Epithelial cell of prostate (primary cell): Measurements from ENCODE around the gene ADAMTSL3.

Experiments
- DNase-seq: peaks from one replicate; pipeline ENCODE4 v3.0.0-alpha.2; 2011; ENCODE audit warnings: low read depth, low spot score
- H3K27ac ChIP-seq: fragments of 450-650 bp; 2 replicates; pipeline ENCODE4 v1.5.1; 2017; ENCODE audit warnings: mild to moderate bottlenecking

Gene ADAMTSL3, protein sequence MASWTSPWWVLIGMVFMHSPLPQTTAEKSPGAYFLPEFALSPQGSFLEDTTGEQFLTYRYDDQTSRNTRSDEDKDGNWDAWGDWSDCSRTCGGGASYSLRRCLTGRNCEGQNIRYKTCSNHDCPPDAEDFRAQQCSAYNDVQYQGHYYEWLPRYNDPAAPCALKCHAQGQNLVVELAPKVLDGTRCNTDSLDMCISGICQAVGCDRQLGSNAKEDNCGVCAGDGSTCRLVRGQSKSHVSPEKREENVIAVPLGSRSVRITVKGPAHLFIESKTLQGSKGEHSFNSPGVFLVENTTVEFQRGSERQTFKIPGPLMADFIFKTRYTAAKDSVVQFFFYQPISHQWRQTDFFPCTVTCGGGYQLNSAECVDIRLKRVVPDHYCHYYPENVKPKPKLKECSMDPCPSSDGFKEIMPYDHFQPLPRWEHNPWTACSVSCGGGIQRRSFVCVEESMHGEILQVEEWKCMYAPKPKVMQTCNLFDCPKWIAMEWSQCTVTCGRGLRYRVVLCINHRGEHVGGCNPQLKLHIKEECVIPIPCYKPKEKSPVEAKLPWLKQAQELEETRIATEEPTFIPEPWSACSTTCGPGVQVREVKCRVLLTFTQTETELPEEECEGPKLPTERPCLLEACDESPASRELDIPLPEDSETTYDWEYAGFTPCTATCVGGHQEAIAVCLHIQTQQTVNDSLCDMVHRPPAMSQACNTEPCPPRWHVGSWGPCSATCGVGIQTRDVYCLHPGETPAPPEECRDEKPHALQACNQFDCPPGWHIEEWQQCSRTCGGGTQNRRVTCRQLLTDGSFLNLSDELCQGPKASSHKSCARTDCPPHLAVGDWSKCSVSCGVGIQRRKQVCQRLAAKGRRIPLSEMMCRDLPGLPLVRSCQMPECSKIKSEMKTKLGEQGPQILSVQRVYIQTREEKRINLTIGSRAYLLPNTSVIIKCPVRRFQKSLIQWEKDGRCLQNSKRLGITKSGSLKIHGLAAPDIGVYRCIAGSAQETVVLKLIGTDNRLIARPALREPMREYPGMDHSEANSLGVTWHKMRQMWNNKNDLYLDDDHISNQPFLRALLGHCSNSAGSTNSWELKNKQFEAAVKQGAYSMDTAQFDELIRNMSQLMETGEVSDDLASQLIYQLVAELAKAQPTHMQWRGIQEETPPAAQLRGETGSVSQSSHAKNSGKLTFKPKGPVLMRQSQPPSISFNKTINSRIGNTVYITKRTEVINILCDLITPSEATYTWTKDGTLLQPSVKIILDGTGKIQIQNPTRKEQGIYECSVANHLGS (N-terminal part only)

DNA sequence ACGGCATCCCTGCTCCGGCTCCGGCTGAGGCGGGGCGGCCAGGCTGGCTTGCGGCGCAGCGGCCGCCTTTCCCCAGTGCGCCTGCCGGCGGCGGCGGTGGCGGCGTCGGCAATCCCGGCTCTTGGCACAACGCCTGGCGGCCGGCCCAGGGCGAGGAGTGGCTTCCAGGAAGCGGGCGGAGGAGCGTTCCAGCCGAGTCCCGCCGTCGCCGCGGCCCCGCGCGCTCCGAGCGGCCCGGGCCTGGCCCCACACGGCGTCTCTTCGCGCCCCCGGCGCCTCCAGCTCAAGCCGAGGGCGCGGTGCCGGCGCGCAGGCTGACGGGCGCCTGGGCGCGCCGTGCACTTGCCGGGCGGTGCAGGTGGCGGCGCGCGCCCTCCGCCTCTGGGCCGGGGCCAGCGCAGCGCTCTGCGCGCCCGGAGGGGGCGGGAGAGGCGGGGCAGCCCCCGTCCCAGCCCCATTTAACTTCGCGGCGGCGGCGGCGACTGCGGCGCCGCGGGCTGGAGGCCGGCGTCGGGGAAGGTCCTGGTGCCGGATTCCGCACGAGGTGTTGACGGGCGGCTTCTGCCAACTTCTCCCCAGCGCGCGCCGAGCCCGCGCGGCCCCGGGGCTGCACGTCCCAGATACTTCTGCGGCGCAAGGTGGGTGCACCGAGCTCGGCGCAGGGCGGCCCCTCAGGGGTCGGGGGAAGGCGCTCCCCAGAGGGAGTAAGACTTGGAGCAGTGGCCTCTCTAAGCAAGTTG, at the start of gene ADAMTSL3:
Gene ADAMTSL3, plus strand, starts transcription at position 485 of the 740 bp plus-strand sequence. CDS start 1,639 bp downstream, outside the sequence.
- H3K27ac ChIP-seq = no peak within 1 kb of the TSS
- no peak for DNase-seq

DNA sequence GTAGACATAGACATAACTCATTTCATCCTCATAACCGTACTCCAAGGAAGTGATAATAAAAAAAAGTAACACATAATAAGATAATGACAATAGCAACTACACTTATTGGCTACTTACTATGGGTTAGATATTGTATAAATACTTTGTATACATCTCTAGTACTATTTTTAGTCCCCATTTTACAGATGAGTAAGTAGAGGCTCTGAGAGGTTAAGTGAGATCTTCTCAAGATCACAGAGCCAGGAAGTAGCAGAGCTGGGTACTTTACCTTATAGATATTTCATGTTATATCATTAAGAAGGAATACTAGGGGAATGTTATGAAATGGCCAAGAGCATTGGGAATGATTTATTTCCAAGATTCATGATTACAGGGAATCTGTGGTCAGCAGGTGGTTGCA, 49.4 kb upstream of the ADAMTSL3 start:
- no peak for DNase-seq
- H3K27ac ChIP-seq = no peak overlapping the region

DNA sequence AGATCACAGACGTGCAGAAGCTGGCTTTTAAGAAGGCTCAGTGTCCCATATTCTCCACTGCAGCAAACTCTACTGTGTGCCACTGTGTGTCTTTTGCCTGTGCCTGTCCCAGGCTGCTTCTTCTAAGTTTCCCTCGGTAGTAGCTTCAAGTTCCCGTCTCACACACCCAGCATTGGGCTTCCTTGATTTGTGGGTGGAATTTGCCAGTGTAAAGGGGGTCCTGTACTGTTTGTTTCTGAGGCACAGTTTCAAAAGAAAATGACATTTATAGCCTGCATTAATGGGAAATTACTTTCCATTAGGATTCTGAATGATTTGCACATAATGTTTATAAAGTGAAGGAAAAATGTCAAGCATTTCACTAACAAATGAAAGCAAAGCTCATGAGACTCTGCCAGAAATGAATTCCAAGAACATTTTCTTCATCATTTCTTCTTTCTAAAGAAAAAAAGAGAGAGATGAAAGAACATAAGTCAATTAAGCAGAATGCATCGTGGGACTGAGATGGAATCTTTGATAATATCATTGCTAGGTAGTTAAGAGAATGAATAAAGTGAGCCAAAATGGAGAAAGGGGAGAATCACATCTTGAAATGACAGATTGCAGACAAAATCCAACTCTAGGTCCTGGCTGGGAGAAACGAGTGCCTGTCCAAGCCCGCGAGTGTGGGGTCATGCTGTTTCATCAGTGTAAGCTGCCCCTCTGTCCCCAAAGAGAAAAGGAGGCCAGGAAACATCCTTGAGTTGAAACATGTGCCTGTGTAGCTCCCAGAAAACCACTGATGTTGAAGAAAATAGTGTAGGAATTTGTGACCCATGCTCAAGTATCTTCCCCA, 48.6 kb upstream of the ADAMTSL3 start:
- H3K27ac ChIP-seq = no peak overlapping the region
- no peak for DNase-seq

DNA sequence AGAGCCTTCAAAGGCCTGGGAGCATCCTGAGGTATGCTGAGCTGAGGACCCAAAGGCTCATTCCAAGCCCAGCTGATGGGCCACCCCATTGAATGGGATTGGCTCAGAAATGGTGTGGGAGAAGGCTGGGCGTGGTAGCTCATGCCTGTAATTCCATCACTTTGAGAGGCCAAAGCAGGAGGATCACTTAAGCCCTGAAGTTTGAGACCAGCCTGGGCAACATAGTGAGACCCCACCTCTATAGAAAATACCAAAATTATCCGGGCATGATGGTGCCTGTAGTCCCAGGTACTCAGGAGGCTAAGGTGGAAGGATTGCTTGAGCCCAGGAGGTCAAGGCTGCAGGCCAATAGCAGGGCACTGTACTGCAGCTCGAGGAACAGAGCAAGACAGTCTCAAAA, 43.8 kb upstream of the ADAMTSL3 start:
- no peak for DNase-seq

DNA sequence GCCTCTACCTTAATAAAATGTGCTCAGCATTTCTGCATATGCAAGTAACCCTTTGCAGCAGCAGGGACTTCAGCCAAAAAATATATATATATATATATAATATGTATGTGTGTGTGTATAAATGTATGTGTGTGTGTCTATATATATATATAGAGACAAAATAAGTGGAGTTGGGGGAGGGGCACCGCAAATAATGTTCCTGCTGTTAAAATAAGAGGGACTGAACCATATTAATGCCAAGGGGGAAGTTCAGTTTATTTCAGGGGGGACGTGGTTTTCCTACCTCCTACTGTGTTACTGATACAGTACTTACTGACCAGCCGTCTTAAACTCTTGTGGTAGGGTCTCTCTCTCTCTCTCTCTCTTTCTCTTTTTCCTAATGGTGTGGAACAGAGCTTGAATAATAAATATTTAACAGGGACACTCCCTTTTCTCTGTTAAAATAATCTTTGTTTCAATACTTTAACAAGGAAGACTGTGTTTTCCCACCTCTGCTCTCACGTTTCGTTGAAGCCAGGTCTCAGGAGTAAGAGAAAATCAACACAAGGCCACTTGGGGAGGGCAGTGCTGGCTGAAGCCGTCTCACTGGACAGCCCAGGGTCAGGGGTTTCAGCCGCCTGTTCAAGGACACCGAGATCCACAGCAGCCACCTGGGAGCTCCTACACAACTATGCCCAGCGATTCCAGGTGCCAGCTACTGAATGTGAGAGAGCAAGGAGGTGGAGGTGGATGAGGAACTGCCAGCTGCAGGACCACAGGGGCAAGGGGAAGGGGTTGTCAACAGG, 42.8 kb upstream of the ADAMTSL3 start:
- H3K27ac ChIP-seq = no peak overlapping the region
- DNase-seq = no peak

More for the DNA sequence above, 43.8 kb upstream of the ADAMTSL3 start:
- no peak overlapping the region for H3K27ac ChIP-seq

DNA sequence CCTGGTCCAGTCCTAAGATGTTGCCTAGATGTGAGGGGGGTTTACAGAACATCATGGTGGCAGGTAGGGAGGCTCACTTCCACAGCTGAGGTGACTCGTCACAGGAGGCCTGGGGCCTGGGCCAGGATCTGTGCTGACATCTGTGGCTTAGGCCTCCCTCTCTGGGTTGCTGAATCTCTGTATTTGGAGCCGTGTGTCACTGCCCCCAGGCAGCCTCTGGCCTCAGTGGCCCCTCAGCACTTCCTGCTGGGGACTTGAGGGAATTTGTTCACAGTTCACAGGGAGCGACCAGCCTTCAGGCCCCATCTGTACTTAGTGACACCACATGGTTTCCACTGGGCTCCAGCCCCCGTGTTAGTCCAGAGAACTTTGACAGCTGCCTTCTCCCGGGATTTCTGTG, 41.7 kb upstream of the ADAMTSL3 start:
- no peak for DNase-seq
- H3K27ac ChIP-seq = no peak overlapping the region

DNA sequence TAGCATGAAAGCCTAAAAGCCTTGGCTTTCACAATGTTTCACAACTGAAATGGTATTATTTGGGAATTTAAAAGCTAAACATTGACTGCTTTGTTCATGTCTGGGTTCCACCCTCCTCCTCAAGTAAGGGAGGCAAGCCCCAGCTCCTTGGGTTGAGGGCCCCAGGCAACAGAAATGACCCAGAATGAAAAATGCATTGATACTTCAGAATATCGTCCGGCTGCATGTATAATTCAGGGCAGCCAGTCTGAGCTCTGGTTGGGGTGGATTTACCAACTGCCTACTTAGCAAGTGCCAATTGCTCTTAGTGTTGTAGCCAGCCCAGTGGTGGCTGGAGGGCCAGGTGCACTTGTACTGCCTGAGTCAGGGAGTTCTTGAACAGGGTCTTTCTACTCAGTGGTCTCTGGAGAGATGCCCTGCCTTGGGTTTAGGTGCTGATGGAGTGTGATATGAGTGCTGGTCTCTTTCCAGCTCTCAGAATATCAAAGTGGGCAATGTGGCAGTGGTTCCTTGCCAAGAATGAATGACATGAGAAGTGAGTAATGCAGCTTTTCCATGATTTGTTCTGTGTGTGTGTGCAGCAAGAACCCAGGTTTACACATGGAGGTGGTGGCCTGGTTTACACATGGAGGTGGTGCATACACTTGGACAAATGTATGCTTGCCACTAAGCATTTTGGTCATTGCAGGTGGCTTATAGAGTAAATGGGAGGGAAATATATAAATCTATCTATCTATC, 40.9 kb upstream of the ADAMTSL3 start:
- DNase-seq = no peak
- H3K27ac ChIP-seq = no peak overlapping the region

DNA sequence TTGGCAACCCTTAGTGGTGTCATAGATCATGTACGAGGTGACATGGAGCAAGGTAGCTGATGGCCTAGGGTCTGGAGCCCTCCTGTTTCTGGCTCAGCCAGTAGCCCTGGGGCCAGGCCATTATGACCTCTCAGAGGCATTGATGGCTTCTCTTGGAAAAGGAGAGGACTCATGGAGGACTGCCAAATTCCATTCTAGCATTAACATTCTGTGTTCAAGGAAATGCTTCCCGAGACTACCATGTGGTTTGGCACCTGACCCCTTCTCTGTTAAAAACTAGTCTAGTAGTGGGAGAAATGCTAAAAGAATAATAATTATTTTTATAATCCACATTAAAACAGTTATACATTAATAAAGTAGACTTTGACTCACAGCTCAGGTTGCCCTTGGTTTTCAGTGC, 40.2 kb upstream of the ADAMTSL3 start:
- no peak for DNase-seq
- H3K27ac ChIP-seq = no peak overlapping the region

DNA sequence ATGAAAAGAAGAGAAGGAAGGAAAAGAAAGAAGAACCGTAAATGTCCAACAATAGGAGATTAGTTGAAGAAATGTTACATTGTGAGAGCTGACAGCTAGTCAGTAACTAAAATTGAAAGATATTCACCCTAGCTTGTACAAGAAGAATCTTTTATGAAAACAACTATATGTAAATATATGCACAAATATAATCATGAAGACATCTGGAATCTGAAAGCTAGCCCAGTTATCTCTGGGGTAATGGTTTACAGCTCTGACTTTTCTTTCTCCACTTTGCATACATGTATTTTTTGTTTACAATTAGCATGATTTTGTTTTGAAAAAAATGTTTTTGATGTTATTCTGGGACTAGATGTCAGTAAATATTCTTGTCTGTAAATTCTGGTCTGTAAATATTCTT, 37.1 kb upstream of the ADAMTSL3 start:
- no peak overlapping the region for H3K27ac ChIP-seq
- no peak for DNase-seq

DNA sequence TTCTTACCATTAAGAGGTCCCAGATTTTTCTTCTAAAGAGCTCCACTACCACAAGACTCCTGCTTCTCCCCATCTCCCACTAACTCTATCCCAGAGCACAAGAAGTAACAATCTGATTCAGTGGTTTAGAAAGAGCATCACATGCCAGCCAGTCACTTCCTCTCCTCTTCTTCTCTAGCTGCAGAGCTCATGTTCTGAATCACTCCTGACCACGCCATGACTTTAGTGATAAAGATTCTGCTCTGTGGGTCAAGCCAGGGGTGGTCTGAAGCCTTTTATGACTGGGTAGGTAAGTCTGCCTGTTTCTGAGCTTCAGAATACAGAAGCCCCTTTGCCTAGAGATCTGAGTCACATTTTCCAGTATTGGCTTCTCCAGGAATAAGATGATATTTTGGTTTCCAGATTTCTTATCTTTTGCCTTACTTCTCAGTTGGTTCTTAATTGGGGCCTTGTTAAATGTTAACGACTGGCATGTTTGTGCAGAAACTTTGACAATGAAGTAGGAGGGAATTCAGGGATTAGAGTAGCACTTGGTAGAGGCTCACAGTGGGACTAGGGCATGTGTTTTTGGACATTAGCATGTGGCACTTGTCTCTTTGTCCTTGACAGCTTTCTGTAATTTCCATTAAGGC, 27.6 kb upstream of the ADAMTSL3 start:
- no peak overlapping the region for H3K27ac ChIP-seq
- peak; percentile 24 for DNase-seq

DNA sequence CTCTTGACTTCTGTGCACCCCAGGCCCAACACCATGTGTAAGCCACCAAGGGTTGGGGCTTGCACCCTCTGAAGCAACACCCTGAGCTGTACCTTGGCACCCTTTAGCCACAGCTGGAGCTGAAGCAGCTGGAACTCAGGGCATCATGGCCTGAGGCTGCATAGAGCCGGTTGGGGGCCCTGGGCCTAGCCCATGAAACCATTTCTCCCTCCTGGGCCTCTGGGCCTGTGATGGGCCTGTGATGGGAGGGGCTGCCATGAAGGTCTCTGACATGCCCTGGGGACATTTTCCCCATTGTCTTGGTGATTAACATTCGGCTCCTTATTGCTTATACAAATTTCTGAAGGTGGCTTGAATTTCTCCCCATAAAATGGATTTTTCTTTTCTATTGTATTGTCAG, 22.4 kb upstream of the ADAMTSL3 start:
- no peak overlapping the region for H3K27ac ChIP-seq
- no peak for DNase-seq

DNA sequence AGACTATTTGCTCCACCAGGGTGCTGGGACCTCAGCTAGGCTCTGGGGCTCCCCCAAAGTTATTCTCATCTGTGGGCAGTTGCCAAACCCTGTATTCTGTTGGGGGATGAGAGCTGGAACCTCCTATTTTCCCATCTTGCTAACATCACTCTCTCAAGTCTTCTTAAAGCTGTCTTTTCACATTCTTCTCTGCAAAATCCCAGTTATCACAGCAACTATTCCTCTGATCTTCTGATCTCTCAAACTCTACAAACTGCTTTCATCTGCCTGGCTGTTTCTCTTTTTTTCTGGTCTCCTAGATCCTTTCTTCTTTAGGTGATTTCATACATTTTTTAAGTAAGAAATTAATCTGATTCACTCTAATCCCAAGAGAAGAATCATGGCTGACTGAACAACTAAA, 10.7 kb upstream of the ADAMTSL3 start:
- DNase-seq = no peak
- H3K27ac ChIP-seq = no peak overlapping the region

DNA sequence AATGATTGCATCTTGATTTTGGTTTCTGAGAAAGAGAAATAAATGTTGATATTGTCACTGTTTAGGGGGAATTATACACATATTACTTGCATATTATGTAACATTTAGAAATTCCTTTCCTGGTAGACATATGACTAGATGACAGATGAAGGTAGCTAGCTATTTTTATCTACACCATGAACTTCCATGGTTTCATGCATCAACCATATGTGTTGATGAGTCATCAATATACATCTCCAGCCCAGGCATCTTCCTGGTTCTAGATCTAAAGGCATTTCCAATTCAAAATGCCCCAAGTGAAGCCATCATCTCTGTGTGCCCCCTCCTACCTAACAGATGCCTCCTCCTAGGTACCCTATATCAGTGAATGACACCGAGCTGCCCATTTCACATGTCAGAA, 9.5 kb upstream of the ADAMTSL3 start:
- DNase-seq = no peak
- H3K27ac ChIP-seq = no peak overlapping the region

DNA sequence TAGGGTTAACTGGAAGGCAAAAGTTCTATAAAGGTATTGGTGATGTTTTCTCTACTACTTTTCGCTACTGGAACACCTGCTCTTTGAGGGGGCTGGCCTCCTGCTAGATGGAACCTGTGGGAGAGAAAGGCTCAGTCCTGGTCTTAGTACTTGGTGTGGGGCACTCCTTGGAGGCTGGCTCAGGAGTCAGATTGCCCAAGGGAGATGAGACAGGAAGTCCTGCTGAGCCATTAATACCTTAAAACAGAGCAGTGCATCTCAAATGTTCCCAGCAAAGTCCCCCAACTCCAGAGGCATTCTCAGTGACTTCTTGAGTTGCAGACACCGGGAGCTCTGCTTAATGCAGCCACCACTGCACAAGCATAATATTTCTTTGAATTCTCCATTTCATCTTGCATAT, 3.1 kb upstream of the ADAMTSL3 start:
- no peak for DNase-seq
- H3K27ac ChIP-seq = no peak overlapping the region

DNA sequence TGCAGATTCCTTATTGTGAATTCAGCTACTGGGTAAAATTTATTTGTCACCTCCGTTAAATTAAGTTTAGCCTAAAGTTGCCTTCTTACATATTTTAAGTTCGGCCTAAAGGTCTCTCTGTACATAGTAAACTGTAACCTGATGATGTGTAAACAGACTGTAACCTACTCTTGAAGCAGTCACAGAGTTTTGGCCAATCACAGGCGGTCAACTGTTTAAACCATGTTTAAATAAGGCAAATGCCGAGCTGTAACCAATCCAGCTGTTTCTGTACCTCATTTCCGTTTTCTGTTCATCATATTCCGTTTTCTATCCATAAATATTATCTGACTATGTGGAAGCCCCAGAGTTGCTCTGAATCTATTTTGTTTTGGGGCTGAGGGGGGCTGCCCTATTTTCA, 2.4 kb upstream of the ADAMTSL3 start:
- no peak for DNase-seq
- H3K27ac ChIP-seq = no peak overlapping the region

DNA sequence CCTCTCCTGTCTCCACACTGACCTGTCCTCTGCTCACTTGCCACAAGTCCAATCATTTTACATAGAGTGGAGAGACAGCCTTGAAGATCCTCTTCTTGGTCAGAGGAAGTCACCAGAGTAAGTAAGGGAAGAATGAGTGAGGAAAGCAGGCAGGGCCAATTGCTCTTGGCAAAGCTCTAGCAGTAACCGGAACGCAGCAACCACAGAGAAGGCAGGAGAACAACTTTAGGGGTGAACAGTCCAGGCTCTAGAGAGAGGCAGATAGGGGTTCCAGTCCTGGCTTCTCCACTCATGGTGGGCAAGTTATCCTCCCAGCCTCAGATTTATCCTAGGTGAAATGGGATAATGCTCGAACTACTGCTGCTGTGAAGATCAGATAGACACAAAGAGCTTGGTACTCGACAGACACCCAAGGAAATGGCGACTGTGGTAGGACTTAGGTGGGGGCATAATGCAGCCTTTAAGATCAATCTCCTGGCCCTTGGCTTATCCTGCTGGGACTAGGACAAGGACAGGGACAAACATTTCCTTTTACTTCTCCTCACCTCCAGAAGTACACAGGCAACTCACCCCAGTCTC, 1.2 kb upstream of the ADAMTSL3 start:
- DNase-seq = no peak
- no peak overlapping the region for H3K27ac ChIP-seq

DNA sequence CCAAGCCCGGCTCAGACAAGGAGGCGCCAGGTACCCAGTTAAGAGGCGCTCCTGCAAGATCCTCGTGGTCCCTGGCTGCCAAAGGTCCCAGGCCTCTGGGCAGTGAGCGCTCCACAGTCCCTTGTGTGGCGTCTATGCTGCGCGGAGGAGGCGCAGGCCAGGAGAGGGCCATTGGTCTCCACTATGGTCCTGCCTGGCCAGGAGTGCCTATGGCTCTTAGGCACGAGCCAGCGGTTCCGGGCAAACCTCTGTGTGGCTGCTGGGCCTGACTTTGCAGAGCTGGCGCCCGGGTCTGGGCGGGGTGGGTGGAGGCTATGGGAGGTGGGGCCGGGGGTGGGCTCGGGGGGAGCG, 660 bp upstream of the ADAMTSL3 start:
- no peak overlapping the region for H3K27ac ChIP-seq
- no peak for DNase-seq
